MCF 10A (cell line): ENCODE results near the gene SYT1. TPM values are rescaled to one million over a fixed set of nuclear protein-coding genes. Genes with fewer than 3 reads are reported as not detected.

Experiments used
- BruUV-seq: library from RNA; stranded (reverse); fragments of 400-500 nt; replicated peaks from 2 replicates; lab custom pipeline; 2021; lab: Mats Ljungman, UMichigan
- CTCF ChIA-PET: fragments of 300-600 bp; sonication (Branson Sonifier 250); formaldehyde crosslinking; extraction: SDS; loops from one replicate; lab custom pipeline; 2021; ENCODE audit warnings: antibody characterized with exemption, inconsistent platforms; lab: Yijun Ruan, JAX
- POLR2A ChIA-PET: fragments of 300-600, 350-650 bp; sonication (Branson Sonifier 250); formaldehyde crosslinking; extraction: SDS; loops from one replicate; lab custom pipeline; 2020; ENCODE audit warnings: antibody characterized with exemption, inconsistent platforms; lab: Yijun Ruan, JAX
- DNase-seq: peaks from one replicate; pipeline ENCODE4 v3.0.0-alpha.2; 2018; ENCODE audit not compliant: unreplicated experiment
- H3K27ac Mint-ChIP-seq: one replicate; pipeline ENCODE4 v1.8.0; 2022; ENCODE audit warnings: mild to moderate bottlenecking, low read depth, mixed read lengths; ENCODE audit not compliant: unreplicated experiment
- H3K27me3 Mint-ChIP-seq: one replicate; pipeline ENCODE4 v1.8.0; 2022; ENCODE audit warnings: mixed read lengths; ENCODE audit not compliant: insufficient read depth, unreplicated experiment
- H3K36me3 Mint-ChIP-seq: one replicate; pipeline ENCODE4 v1.8.0; 2022; ENCODE audit warnings: mild to moderate bottlenecking, moderate library complexity, mixed read lengths; ENCODE audit not compliant: insufficient read depth, unreplicated experiment
- H3K4me1 Mint-ChIP-seq: one replicate; pipeline ENCODE4 v1.8.0; 2022; ENCODE audit warnings: mixed read lengths; ENCODE audit not compliant: insufficient read depth, unreplicated experiment
- H3K4me3 Mint-ChIP-seq: one replicate; pipeline ENCODE4 v1.8.0; 2022; ENCODE audit warnings: mild to moderate bottlenecking, moderate library complexity, mixed read lengths; ENCODE audit not compliant: unreplicated experiment
- H3K9me3 Mint-ChIP-seq: one replicate; pipeline ENCODE4 v1.8.0; 2022; ENCODE audit warnings: mixed read lengths; ENCODE audit not compliant: unreplicated experiment
- intact Hi-C: fragments of 100-400 bp; cut with micrococcal nuclease; formaldehyde crosslinking; loops from 2 replicates; pipeline ENCODE4 v1.14.1; 2022
- total RNA-seq: library from RNA; stranded (reverse); gene quantifications from 2 replicates; pipeline ENCODE4 v1.2.3, GENCODE V29; 2022
- TF ChIP-seq, protein P1 (sequence below): fragments of 200-600 bp; IDR thresholded peaks from one replicate; pipeline ENCODE4 v1.8.0; 2022; ENCODE audit warnings: antibody characterized with exemption, mild to moderate bottlenecking; ENCODE audit not compliant: unreplicated experiment

SYT1 gene
- total RNA-seq, 1 experiment from 2014 or later = 7.4 TPM

GRCh38 chr12:79143803-79144202 lies 279.2 kb downstream of the SYT1 start:
- intact Hi-C loops = no loop called here
- TF ChIP-seq, protein P1, sequence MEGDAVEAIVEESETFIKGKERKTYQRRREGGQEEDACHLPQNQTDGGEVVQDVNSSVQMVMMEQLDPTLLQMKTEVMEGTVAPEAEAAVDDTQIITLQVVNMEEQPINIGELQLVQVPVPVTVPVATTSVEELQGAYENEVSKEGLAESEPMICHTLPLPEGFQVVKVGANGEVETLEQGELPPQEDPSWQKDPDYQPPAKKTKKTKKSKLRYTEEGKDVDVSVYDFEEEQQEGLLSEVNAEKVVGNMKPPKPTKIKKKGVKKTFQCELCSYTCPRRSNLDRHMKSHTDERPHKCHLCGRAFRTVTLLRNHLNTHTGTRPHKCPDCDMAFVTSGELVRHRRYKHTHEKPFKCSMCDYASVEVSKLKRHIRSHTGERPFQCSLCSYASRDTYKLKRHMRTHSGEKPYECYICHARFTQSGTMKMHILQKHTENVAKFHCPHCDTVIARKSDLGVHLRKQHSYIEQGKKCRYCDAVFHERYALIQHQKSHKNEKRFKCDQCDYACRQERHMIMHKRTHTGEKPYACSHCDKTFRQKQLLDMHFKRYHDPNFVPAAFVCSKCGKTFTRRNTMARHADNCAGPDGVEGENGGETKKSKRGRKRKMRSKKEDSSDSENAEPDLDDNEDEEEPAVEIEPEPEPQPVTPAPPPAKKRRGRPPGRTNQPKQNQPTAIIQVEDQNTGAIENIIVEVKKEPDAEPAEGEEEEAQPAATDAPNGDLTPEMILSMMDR = no peak
- Mint-ChIP-seq H3K4me1 (no peaks in the 10 kb centered on the region), H3K4me3 (no peak overlapping the region), H3K27ac (no peak overlapping the region), H3K9me3 (no peaks in the 10 kb centered on the region), H3K27me3 (no peaks in the 10 kb centered on the region), H3K36me3 (no peaks in the 10 kb centered on the region)
- ChIA-PET POLR2A (interaction anchor here (0.9 kb wide), 1 partner anchor 17 kb away, joined by 3 read pairs; no protein-coding TSS in a partner anchor), CTCF (interaction anchor here (0.6 kb wide), 1 partner anchor 87 kb away, joined by 3 read pairs; no protein-coding TSS in a partner anchor)
- no peak for DNase-seq
- BruUV-seq = no TSS peak

DNA sequence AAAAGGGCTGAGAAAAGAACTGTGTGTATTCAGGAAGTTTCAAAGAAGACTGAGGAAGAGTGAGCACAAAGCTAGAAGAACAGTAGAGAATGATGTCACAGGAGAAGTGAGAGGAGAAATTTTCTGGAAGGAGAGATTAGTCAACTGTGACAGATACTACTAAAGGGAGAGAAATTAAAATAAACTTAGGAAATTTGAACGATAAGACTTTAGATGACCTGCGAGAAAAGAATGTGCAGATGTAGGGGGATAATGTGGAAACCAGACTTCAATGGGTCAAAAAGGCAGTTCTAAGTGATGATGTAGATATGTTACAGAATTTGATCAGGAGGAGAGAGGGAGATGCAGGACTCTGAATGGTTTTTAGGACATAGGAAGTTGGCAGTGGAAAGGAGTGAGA lies 287.4 kb downstream of the SYT1 start:
- BruUV-seq = no TSS peak
- CTCF ChIA-PET = interaction anchor here (0.7 kb wide), 1 partner anchor 16 kb away, joined by 3 read pairs; no protein-coding TSS in a partner anchor
- Mint-ChIP-seq H3K36me3 (no peaks in the 10 kb centered on the region), H3K27me3 (no peaks in the 10 kb centered on the region), H3K27ac (no peak overlapping the region), H3K4me1 (peaks cover 4% of the 10 kb centered on the region), H3K4me3 (no peak overlapping the region), H3K9me3 (no peaks in the 10 kb centered on the region)
- POLR2A ChIA-PET = no interaction called here
- DNase-seq = no peak
- TF ChIP-seq, protein P1 = no peak
- intact Hi-C loops = loop anchor here (2.0 kb wide), 1 partner anchor 53 kb away; no protein-coding TSS in a partner anchor

GRCh38 chr12:79155683-79156082 lies 291.1 kb downstream of the SYT1 start:
- ChIA-PET CTCF (no interaction called here), POLR2A (no interaction called here)
- Mint-ChIP-seq H3K4me1 (peaks cover 4% of the 10 kb centered on the region), H3K36me3 (no peaks in the 10 kb centered on the region), H3K27ac (no peak overlapping the region), H3K27me3 (no peaks in the 10 kb centered on the region), H3K9me3 (no peaks in the 10 kb centered on the region), H3K4me3 (no peak overlapping the region)
- no TSS peak for BruUV-seq
- intact Hi-C loops = no loop called here
- TF ChIP-seq, protein P1 = no peak
- peak; percentile 45 for DNase-seq

GRCh38 chr12:79156846-79157463 lies 292.4 kb downstream of the SYT1 start:
- CTCF ChIA-PET = interaction anchor here (0.6 kb wide), 1 partner anchor 302 kb away, joined by 3 read pairs; no protein-coding TSS in a partner anchor
- POLR2A ChIA-PET = no interaction called here
- intact Hi-C loops = no loop called here
- no TSS peak for BruUV-seq
- no peak overlapping the region for H3K4me3 Mint-ChIP-seq
- H3K27ac Mint-ChIP-seq = no peak overlapping the region
- no peak for DNase-seq
- no peaks in the 10 kb centered on the region for H3K36me3 Mint-ChIP-seq
- H3K4me1 Mint-ChIP-seq = peaks cover 4% of the 10 kb centered on the region
- no peaks in the 10 kb centered on the region for H3K9me3 Mint-ChIP-seq
- H3K27me3 Mint-ChIP-seq = no peaks in the 10 kb centered on the region
- TF ChIP-seq, protein P1 = no peak
